Breast epithelium (tissue), 4 donors: ENCODE measurements around the gene UTP3. TPM values are rescaled to one million over a fixed set of nuclear protein-coding genes. Genes with fewer than 3 reads are reported as not detected.
"Not testable (repeated sequence)": the region's sequence is repeated elsewhere in the genome, so short reads cannot be mapped to it uniquely, and the experiment has no call there.

Experiments
- DNase-seq, 2 donors: peaks; one replicate each; pipeline ENCODE4 v3.0.0-alpha.2; 2019; ENCODE audit warnings: low spot score in 2 of 2
- H3K27ac ChIP-seq, 2 donors: fragments of 200-600 bp; sonication (generic) in 1 of 2; one replicate each; pipeline ENCODE4 v1.5.1; 2016 to 2019; ENCODE audit warnings: mild to moderate bottlenecking in 1 of 2
- H3K27me3 ChIP-seq, 2 donors: fragments of 200-600 bp; sonication (generic) in 1 of 2; one replicate each; pipeline versions ENCODE4 v1.5.1 to v1.6.0; 2017 to 2019; ENCODE audit warnings: control low read depth in 1 of 2, mild to moderate bottlenecking in 1 of 2
- H3K36me3 ChIP-seq: fragments of 200-600 bp; one replicate; pipeline ENCODE4 v1.5.1; 2019
- H3K4me1 ChIP-seq, 2 donors: fragments of 200-600 bp; sonication (generic); one replicate each; pipeline ENCODE4 v1.5.1; 2016 to 2019; ENCODE audit warnings: control low read depth in 1 of 2
- H3K4me3 ChIP-seq, 3 donors: fragments of 200-600 bp; sonication (generic); 1 replicate in 2 of 3; 2 replicates in 1 of 3; pipeline ENCODE4 v1.5.1; 2016 to 2019; ENCODE audit warnings: mild to moderate bottlenecking in 3 of 3, moderate library complexity in 2 of 3
- H3K9me3 ChIP-seq, 2 donors: fragments of 200-600 bp; sonication (generic) in 1 of 2; one replicate each; pipeline ENCODE4 v1.5.1; 2016 to 2019; ENCODE audit warnings: control low read depth in 1 of 2
- CTCF ChIP-seq, 3 donors: fragments of 450-650 bp; IDR thresholded peaks; one replicate each; pipeline ENCODE4 v1.5.1; 2016 to 2017; ENCODE audit warnings: antibody characterized with exemption in 3 of 3, mild to moderate bottlenecking in 3 of 3, moderate library complexity in 3 of 3
- POLR2A ChIP-seq: fragments of 450-650 bp; IDR thresholded peaks from one replicate; pipeline ENCODE4 v1.6.1; 2016; ENCODE audit warnings: antibody characterized with exemption, mild to moderate bottlenecking, moderate library complexity
- POLR2AphosphoS5 ChIP-seq, 3 donors: sonication (generic); formaldehyde crosslinking; IDR thresholded peaks; one replicate each; pipeline ENCODE4 v1.6.1; 2017; ENCODE audit warnings: antibody characterized with exemption in 3 of 3
- intact Hi-C: fragments of 100-400 bp; cut with DNase I; formaldehyde crosslinking; loops from one replicate; pipeline ENCODE4 v1.15.1; 2023; ENCODE audit warnings: low total_unique reads
- total RNA-seq, 3 donors: library from RNA; depleted of rRNA; stranded (reverse); fragments of >200 nt; gene quantifications; one replicate each; pipeline ENCODE4 v1.1.0, GENCODE V29; 2016

UTP3 gene
- total RNA-seq, 3 donors from 2014 or later, result 18.9 to 22.0 (median 19.3) TPM

- Histone ChIP-seq H3K9me3 (no peaks in the 10 kb centered on the region), H3K36me3 (no peaks in the 10 kb centered on the region), H3K27me3 (no peaks in the 10 kb centered on the region), H3K27ac (peak overlapping the region; percentile 96 to 97), H3K4me3 (peak overlapping the region; percentile 82 to 92 (median 87)), H3K4me1 (peaks cover 0 to 4% of the 10 kb centered on the region in 2 donors)
- no peak for DNase-seq
- intact Hi-C loops, result no loop called here
- no peak for TF ChIP-seq POLR2AphosphoS5 (IDR thresholded peaks at IDR 0.05)
- no peak for TF ChIP-seq POLR2A
- TF ChIP-seq CTCF (IDR thresholded peaks at IDR 0.05), result no peak
These were observed 940 bp upstream of the UTP3 start for GRCh38 chr4:70687392-70687791.

- Histone ChIP-seq H3K9me3 (no peaks in the 10 kb centered on the region), H3K4me3 (peak overlapping the region; percentile 82 to 92 (median 87)), H3K4me1 (peaks cover 0 to 4% of the 10 kb centered on the region in 2 donors), H3K27ac (peak overlapping the region; percentile 96 to 97), H3K36me3 (no peaks in the 10 kb centered on the region), H3K27me3 (no peaks in the 10 kb centered on the region)
- no peak for DNase-seq
- intact Hi-C loops, result no loop called here
- TF ChIP-seq CTCF (IDR thresholded peaks at IDR 0.05) (no peak), POLR2AphosphoS5 (IDR thresholded peaks at IDR 0.05) (no peak), POLR2A (no peak)
These were observed 481 bp downstream of the UTP3 start for GRCh38 chr4:70688795-70689231.

- peaks cover 0 to 4% of the 10 kb centered on the region in 2 donors for H3K4me1 ChIP-seq
- DNase-seq, result no peak
- TF ChIP-seq CTCF (IDR thresholded peaks at IDR 0.05) (no peak), POLR2AphosphoS5 (IDR thresholded peaks at IDR 0.05) (no peak), POLR2A (no peak)
- H3K27me3 ChIP-seq, result no peaks in the 10 kb centered on the region
- no peaks in the 10 kb centered on the region for H3K36me3 ChIP-seq
- no peaks in the 10 kb centered on the region for H3K9me3 ChIP-seq
- H3K4me3 ChIP-seq, result no peak overlapping the region
- intact Hi-C loops, result no loop called here
- H3K27ac ChIP-seq, result no peak overlapping the region
These were observed 3.3 kb downstream of the UTP3 start for GRCh38 chr4:70691661-70692060.

- H3K9me3 ChIP-seq, DNase-seq, H3K4me3 ChIP-seq, H3K4me1 ChIP-seq, intact Hi-C loops, H3K27me3 ChIP-seq, H3K27ac ChIP-seq, H3K36me3 ChIP-seq: not testable (repeated sequence)
These were observed 6.3 kb downstream of the UTP3 start for GRCh38 chr4:70694633-70695032.

- H3K27ac ChIP-seq, intact Hi-C loops, H3K9me3 ChIP-seq: not testable (repeated sequence)
These were observed 10.1 kb downstream of the UTP3 start for GRCh38 chr4:70698435-70698834.

GRCh38 chr4:70700712-70701111 is 12.4 kb downstream of the UTP3 start:
- DNase-seq, result no peak
- H3K27ac ChIP-seq, result no peak overlapping the region
- H3K4me3 ChIP-seq, result no peak overlapping the region
- TF ChIP-seq CTCF (IDR thresholded peaks at IDR 0.05), result no peak
- no peak for TF ChIP-seq POLR2A
- TF ChIP-seq POLR2AphosphoS5 (IDR thresholded peaks at IDR 0.05), result no peak
- H3K27me3 ChIP-seq, result no peaks in the 10 kb centered on the region
- no peaks in the 10 kb centered on the region for H3K4me1 ChIP-seq
- H3K36me3 ChIP-seq, result no peaks in the 10 kb centered on the region
- intact Hi-C loops, result no loop called here
- no peaks in the 10 kb centered on the region for H3K9me3 ChIP-seq

More at GRCh38 chr4:70698435-70698834, 10.1 kb downstream of the UTP3 start:
- H3K27me3 ChIP-seq, DNase-seq, H3K36me3 ChIP-seq, H3K4me1 ChIP-seq, H3K4me3 ChIP-seq: not testable (repeated sequence)
